H1 (cell line): ENCODE measurements around the gene PITPNC1. TPM values are rescaled to one million over a fixed set of nuclear protein-coding genes. Genes with fewer than 3 reads are reported as not detected.

Source experiments
- SUZ12 ChIP-seq: fragments of 200-600 bp; sonication (generic); IDR thresholded peaks from 2 replicates; pipeline ENCODE4 v1.6.1; 2012; ENCODE audit warnings: mild to moderate bottlenecking, inconsistent platforms, low read length, moderate library complexity, mixed read lengths
- polyA plus RNA-seq, 7 experiments: library from polyadenylated mRNA; depleted of rRNA in 3 of 7; stranded (reverse) in 5 of 7; unstranded in 2 of 7; fragments of >200 nt in 5 of 7; fragments of 200-250 nt in 2 of 7; gene quantifications; 1 replicate in 5 of 7; 2 replicates in 1 of 7; 4 replicates in 1 of 7; pipeline versions ENCODE4 v1.2.1 to v1.2.3, GENCODE V29; 2011 to 2013; ENCODE audit warnings: missing spikeins in 2 of 7, mixed read lengths in 2 of 7
- total RNA-seq: library from RNA; stranded (reverse); fragmentation: NEBNext Ultra II Directional; extraction: Animal tissue kit (Norgen Biotek cat#: 25700); gene quantifications from 2 replicates; pipeline ENCODE4 v1.2.1, GENCODE V29; 2021

Gene PITPNC1
- total and polyA plus RNA-seq, 2 of the 8 experiments (the other 6 are each of a cell fraction or from before 2014, with no cell fraction given), result 17.6 to 54.7 TPM

DNA sequence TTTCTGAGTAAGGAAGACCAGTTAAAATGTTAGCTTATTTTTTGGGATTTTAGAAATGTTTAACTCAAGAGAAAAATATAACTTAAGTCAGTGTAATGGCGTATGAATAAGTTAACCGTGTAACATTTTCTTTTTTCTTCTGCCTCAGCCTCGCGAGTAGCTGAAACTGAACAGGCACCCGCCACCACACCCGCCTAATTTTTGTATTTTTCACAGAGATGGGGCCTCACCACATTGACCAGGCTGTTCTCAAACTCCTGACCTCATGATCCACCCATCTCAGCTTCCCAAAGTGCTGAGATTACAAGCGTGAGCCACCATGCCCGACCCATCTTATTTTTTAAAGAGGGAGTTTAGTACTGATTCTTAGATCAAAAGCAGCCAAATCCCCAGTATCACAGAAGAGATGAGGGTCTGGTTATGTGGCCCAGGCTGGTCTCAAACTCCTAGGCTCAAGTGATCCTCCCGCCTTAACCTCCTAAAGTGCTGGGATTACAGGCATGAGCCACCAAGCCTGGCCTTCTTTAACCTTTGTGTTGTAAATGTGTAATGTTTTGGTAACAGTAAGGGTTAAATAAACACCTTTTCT lies 16.8 kb downstream of the PITPNC1 start (continued):
- no peak for TF ChIP-seq SUZ12
